DMS114 treated with DMSO at 0.1 percent for 48 hours (cell line): ENCODE data around the gene TM6SF1.
"Not testable (repeated sequence)": the region's sequence is repeated elsewhere in the genome, so short reads cannot be mapped to it uniquely, and the experiment has no call there.

Experiments used
- DNase-seq: peaks from one replicate; lab custom pipeline; 2025; ENCODE audit not compliant: unreplicated experiment; lab: John Stamatoyannopoulos, UW

Gene TM6SF1

GRCh38 chr15:83106994-83107840 is at the start of gene TM6SF1:
TM6SF1 (plus strand) TSS chr15:83107645; CDS start chr15:83107681, 36 bp downstream.
- DNase-seq: no peak

- no peak for DNase-seq
Observed at GRCh38 chr15:83057696-83058376, 49.6 kb upstream of the TM6SF1 start.

DNA sequence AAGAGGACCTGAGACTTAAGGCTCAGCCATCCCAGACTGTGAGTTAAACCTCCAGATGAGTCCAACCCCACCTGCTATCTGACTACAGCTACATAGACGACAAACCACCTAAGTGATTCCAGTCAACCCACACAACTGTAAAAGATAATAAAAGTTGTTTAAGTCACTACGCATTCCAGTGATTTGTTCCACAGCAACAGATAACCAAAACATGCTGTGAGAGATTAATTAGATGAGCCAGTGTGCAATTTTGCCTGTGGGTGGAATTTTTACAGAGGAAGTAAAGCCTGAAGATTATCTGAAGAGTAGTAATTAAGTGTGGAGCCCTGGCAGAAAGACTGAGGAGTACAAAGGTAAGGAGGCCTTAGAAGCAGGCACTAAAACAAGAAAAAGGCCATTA is 45.8 kb upstream of the TM6SF1 start:
- no peak for DNase-seq

GRCh38 chr15:83062768-83063180 is 44.7 kb upstream of the TM6SF1 start:
- DNase-seq: no peak

- DNase-seq: no peak
Observed at GRCh38 chr15:83063551-83063950, 43.9 kb upstream of the TM6SF1 start.

- DNase-seq: no peak
Observed at GRCh38 chr15:83064859-83065258, 42.6 kb upstream of the TM6SF1 start.

DNA sequence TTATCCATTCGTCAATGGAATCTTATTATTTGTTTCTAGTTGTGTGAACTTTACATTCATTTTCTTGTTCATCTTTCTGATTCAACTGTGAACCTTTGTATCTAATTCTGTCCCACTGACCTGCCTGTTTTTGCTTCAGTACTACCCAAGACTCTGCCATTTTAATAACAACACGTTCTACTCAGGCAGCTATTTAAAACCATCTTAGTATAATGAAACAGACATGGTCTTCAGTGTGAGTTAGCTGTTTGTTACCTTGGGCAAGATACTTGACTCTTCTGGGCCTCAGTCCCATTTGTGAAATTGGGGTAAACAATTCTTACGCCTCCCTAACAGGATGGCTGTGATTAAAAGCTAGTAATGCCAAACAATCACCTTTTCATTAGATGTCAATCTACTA is 42.0 kb upstream of the TM6SF1 start:
- DNase-seq: no peak

- DNase-seq: no peak
Observed at GRCh38 chr15:83066034-83066733, 41.3 kb upstream of the TM6SF1 start.

DNA sequence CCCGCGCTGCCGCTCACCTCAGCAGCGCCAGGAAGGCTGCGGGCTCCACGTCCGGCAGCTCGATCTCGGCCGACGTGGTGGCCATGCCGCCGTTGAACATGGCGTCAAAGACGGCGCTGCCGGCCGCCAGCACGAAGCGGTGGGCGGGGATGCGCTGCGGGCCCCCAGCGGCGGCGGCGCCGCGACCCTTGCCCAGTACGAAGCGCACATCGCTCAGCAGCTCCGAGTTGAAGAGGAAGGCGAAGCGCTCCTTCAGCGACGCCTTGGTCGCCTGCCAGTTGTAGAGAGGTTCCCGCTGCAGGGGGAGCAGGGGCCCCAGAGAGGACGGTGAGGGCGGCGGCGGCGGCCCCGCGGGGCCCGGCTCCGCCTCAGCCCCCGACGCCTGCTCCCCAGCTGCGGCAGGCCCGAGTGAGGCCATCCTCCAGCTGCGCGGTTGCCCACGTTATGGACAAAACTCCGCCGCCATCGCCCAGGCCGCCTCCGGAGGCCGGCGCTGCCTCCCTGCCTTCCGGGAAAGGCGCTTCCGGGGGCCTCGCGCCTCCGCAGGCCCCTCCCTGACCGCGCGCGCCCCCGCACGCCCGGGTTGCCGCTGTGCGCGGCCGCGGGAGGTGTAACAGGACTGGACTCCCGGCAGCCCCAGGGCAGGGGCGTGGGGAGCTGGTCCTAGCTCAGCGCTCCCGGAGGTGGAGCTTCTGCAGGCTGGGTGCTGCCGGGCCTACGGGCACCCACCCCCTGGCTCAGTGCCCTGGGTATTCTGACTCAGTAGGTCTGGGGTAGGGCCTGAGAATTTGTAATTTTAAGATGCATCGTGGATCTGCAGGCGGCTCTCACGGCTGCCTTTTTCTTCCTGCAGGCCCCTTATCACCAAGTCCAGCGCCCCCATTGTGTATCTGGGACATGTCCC is 40.5 kb upstream of the TM6SF1 start, which contains the start of gene BTBD1:
Gene BTBD1, minus strand, starts transcription at position 519 of the 904 bp plus-strand sequence. Its CDS starts 101 bp downstream, at position 418.
- peak; percentile 86 for DNase-seq

DNA sequence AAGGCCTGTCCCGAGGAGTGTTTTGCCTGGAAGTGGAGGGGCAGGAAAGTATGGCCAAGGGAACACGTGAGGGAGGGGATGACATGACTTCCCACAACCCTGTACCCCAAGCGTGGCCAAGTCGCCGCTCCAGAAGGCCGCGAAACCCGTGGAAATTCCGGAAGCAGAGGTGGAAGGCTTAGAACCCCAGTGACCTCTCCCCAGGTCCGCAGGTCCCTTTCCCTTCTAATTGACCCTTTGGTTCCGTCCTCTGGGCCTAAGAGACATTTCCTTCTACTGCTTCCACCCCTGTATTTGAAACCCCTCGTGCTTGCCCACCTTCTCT is 39.8 kb upstream of the TM6SF1 start:
- DNase-seq: no peak

DNA sequence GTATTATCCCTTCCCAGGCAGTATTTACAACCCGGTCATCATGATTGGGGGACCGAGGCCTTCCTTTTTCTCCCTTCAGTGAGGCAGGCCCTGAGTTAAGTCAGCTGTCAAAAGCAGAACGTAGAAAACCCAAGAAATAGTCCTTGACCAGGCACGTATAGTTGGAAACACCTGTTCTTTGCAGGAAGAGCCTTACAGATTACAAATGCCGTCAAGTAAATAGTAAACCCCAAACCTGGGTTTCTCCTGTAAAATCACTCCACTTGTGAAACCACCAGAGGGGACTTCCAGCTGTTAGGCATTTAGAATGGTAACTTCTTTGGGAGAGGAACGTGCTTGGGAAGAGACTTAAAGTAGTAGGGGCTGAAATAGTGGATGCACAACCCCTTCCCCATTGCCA is 39.4 kb upstream of the TM6SF1 start:
- no peak for DNase-seq

DNA sequence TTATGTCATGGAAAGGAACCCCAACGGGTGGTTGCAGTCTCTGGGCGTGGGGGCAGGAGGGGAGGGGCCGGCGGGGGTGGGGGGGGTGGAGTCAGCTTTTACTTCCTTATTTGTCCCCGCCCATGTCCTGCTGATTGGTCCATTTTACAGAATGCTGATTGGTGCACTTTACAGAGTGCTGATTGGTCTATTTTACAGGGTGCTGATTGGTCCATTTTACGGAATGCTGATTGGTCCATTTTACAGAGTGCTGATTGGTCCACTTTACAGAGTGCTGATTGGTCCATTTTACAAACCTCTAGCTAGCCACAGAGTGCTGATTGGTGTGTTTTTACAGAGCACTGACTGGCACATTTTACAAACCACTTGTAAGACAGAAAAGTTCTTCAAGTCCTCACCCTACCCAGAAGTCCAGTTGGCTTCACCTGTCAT is 38.2 kb upstream of the TM6SF1 start:
- not testable (repeated sequence) for DNase-seq

DNA sequence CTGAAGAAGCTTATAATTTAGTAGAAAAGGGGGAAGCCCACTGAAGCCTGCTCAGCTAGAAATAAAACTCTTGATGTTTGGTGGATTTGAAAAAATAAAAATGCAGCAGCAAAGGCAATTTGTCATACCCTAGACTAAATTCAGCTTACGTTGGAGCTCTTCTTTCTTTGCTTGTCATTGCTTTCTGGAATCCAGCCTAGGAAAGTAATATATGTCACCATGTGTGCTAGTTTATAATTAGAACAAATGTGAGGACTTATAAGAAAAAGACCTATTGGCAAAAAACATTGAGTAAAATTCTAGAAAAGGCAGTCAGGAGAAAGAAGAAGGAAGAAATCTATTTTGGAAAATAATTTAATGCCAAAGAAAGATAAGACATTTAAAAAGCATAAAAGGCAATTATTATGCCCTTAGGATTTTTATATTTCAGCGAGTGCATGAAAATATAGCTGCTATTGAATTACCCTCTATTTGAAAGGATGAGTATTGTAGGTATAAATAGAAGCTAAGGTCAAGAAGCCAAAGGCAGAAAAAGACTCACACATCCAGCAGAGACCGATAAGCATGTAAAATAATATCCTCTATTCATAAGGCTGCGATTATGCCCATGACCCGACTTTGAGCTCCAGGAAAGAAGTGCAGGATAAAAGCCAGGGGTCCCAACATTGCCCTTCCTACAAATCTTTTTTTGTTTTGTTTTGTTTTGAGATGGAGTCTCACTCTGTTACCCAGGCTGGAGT is 29.8 kb upstream of the TM6SF1 start:
- no peak for DNase-seq

GRCh38 chr15:83078712-83079111 is 28.7 kb upstream of the TM6SF1 start:
- DNase-seq: no peak

DNA sequence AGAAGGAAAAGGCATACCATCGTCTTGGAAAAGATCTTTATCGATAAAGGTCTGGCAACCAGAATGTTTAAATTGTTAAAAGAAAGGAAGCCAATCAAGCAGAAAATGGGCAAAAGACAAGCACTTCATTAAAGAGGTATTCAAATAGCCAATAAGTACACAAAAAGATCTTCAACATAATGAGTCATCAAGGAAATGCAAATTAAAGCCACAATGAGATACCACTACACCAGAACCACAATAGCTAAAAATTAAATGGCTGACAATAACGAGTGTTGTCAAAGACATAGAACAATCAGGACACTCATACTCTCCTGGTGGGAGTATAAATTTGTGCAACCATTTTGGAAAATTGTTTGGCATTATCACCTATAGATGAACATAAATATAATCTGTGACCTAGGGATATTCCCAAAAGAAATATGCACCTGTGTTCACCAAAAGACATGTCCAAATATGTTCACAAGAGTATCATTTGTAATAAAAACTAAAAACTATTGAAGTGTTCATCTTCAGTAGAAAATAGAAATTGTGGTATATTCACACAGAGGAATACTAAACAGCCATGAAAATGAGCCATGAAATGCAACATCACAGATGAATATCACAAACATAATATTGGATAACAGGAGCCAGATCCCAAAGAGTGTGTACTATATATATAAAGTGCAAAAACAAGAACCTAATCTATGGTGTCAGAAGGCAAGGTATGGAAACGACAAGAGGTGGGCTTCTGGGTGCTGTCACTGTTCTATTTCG is 26.0 kb upstream of the TM6SF1 start:
- no peak for DNase-seq

GRCh38 chr15:83082730-83083386 is 24.6 kb upstream of the TM6SF1 start:
- no peak for DNase-seq

DNA sequence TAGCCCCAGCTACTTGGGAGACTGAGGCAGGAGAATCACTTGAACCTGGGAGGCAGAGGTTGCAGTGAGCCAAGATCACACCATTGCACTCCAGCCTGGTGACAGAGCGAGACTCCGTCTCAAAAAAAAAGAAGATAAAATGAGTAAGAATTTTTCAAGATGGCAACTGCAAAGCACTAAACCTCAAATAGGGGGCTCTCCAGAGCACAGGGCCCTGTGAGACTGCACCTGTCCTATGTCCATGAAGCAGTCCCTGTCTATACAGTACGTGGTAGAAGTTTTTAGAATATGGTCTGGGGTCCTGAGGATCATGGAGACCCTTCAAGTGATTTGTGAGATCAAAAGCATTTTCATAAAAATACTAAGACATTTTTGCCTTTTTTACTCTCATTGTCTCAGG is 22.0 kb upstream of the TM6SF1 start:
- not testable (repeated sequence) for DNase-seq

GRCh38 chr15:83085864-83086552 is 21.4 kb upstream of the TM6SF1 start:
- not testable (repeated sequence) for DNase-seq
